OCI-LY1 (cell line): ENCODE data around the gene BUB1B.
"Not testable (repeated sequence)": the region's sequence is repeated elsewhere in the genome, so short reads cannot be mapped to it uniquely, and the experiment has no call there.

Source experiments
- H2AFZ ChIP-seq: fragments of 200-600 bp; sonication (generic), shearing (Covaris generic); 2 replicates; pipeline ENCODE4 v1.6.0; 2014; ENCODE audit warnings: antibody characterized with exemption, mild to moderate bottlenecking, low read length
- H3F3A ChIP-seq: fragments of 200-600 bp; sonication (generic), shearing (Covaris generic); 2 replicates; pipeline ENCODE4 v1.6.0; 2014; ENCODE audit warnings: mild to moderate bottlenecking, antibody characterized with exemption, low read length, moderate library complexity; ENCODE audit not compliant: insufficient read depth
- H3K27ac ChIP-seq: fragments of 200-600 bp; sonication (generic); 2 replicates; pipeline ENCODE4 v1.5.1; 2014; ENCODE audit warnings: low read length, mixed run types, mild to moderate bottlenecking, low read depth; ENCODE audit not compliant: poor library complexity, severe bottlenecking
- H3K27me3 ChIP-seq: fragments of 200-600 bp; sonication (generic); 2 replicates; pipeline ENCODE4 v1.6.0; 2014; ENCODE audit warnings: antibody characterized with exemption, mild to moderate bottlenecking, low read length, moderate library complexity; ENCODE audit not compliant: insufficient read depth
- H3K36me3 ChIP-seq: fragments of 200-600 bp; sonication (generic); 2 replicates; pipeline ENCODE4 v1.6.1; 2014; ENCODE audit warnings: mild to moderate bottlenecking, antibody characterized with exemption, low read length, moderate library complexity, mixed read lengths; ENCODE audit not compliant: insufficient read depth
- H3K4me1 ChIP-seq: fragments of 200-600 bp; sonication (generic); 2 replicates; pipeline ENCODE4 v1.5.1; 2014; ENCODE audit warnings: mild to moderate bottlenecking, low read length, moderate library complexity; ENCODE audit not compliant: insufficient read depth, severe bottlenecking
- H3K4me2 ChIP-seq: fragments of 200-600 bp; sonication (generic), shearing (Covaris generic); 2 replicates; pipeline ENCODE4 v1.6.1; 2014; ENCODE audit warnings: low read length
- H3K4me3 ChIP-seq: fragments of 200-600 bp; sonication (generic); 2 replicates; pipeline ENCODE4 v1.5.1; 2014; ENCODE audit warnings: low read length, low read depth, mild to moderate bottlenecking, mixed read lengths; ENCODE audit not compliant: poor library complexity, severe bottlenecking
- H3K79me2 ChIP-seq: fragments of 200-600 bp; shearing (Covaris generic); 2 replicates; pipeline ENCODE4 v1.6.1; 2016; ENCODE audit warnings: mixed run types, low read length, mixed read lengths; ENCODE audit not compliant: insufficient read depth
- H3K9ac ChIP-seq: fragments of 200-600 bp; sonication (generic), shearing (Covaris generic); 2 replicates; pipeline ENCODE4 v1.6.1; 2014; ENCODE audit warnings: mild to moderate bottlenecking, low read length, mixed read lengths
- H3K9me2 ChIP-seq: fragments of 200-600 bp; sonication (generic), shearing (Covaris generic); 2 replicates; pipeline ENCODE4 v1.6.1; 2014; ENCODE audit warnings: low read depth, mild to moderate bottlenecking, low read length, mixed read lengths
- H3K9me3 ChIP-seq: fragments of 200-600 bp; shearing (Covaris generic); 2 replicates; pipeline ENCODE4 v1.6.1; 2014; ENCODE audit warnings: low read length, mixed read lengths
- H4K20me1 ChIP-seq: fragments of 200-600 bp; sonication (generic), shearing (Covaris generic); 2 replicates; pipeline ENCODE4 v1.6.0; 2016; ENCODE audit warnings: mild to moderate bottlenecking, low read length; ENCODE audit not compliant: insufficient read depth
- EZH2 ChIP-seq: fragments of 200-600 bp; sonication (generic), shearing (Covaris generic); IDR thresholded peaks from 2 replicates; pipeline ENCODE4 v1.8.0; 2017; ENCODE audit warnings: borderline replicate concordance, mixed run types, mild to moderate bottlenecking, antibody characterized with exemption, low read length, moderate library complexity, mixed read lengths
- TF ChIP-seq, protein P1 (sequence below): fragments of 200-600 bp; sonication (generic), shearing (Covaris generic); IDR thresholded peaks from 2 replicates; pipeline ENCODE4 v1.5.1; 2017; ENCODE audit warnings: mild to moderate bottlenecking, antibody characterized with exemption, low read length, moderate library complexity, mixed read lengths

Gene BUB1B

GRCh38 chr15:40130799-40131502 lies 29.9 kb upstream of the BUB1B start:
- Histone ChIP-seq H3K9me2 (no peaks in the 10 kb centered on the region), H3K9me3 (no peaks in the 10 kb centered on the region), H3K4me2 (no peak overlapping the region), H3K27me3 (no peaks in the 10 kb centered on the region), H4K20me1 (no peaks in the 10 kb centered on the region), H3K27ac (no peak overlapping the region), H2AFZ (no peak overlapping the region), H3K9ac (no peak overlapping the region), H3K4me3 (no peak overlapping the region), H3K36me3 (no peaks in the 10 kb centered on the region), H3K79me2 (no peaks in the 10 kb centered on the region), H3K4me1 (no peaks in the 10 kb centered on the region), H3F3A (no peaks in the 10 kb centered on the region)
- TF ChIP-seq, protein P1, sequence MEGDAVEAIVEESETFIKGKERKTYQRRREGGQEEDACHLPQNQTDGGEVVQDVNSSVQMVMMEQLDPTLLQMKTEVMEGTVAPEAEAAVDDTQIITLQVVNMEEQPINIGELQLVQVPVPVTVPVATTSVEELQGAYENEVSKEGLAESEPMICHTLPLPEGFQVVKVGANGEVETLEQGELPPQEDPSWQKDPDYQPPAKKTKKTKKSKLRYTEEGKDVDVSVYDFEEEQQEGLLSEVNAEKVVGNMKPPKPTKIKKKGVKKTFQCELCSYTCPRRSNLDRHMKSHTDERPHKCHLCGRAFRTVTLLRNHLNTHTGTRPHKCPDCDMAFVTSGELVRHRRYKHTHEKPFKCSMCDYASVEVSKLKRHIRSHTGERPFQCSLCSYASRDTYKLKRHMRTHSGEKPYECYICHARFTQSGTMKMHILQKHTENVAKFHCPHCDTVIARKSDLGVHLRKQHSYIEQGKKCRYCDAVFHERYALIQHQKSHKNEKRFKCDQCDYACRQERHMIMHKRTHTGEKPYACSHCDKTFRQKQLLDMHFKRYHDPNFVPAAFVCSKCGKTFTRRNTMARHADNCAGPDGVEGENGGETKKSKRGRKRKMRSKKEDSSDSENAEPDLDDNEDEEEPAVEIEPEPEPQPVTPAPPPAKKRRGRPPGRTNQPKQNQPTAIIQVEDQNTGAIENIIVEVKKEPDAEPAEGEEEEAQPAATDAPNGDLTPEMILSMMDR, result no peak
- no peak for TF ChIP-seq EZH2

DNA sequence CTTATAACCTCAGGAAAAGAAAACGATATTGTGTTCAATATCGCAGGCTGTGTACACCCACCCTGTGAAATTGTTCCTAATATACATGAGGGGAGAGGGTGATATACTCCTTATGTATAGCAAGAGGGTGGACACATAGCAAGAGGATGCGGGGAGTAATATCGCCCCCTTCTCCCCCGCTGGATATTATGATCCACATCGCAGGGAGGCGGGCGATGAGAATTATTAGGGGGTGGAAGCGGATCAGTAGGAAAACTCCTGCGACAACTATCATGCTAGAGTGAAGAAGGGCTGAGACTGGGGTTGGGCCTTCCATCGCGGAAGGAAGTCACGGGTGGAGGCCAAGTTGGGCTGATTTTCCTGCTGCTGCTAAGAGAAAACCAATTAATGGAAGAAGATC lies 27.3 kb upstream of the BUB1B start:
- no peaks in the 10 kb centered on the region for H3K9me3 ChIP-seq
- no peaks in the 10 kb centered on the region for H3F3A ChIP-seq
- no peak overlapping the region for H3K4me3 ChIP-seq
- H3K4me1 ChIP-seq, result no peaks in the 10 kb centered on the region
- H2AFZ ChIP-seq, result no peak overlapping the region
- no peaks in the 10 kb centered on the region for H4K20me1 ChIP-seq
- no peak overlapping the region for H3K27ac ChIP-seq
- no peaks in the 10 kb centered on the region for H3K79me2 ChIP-seq
- no peak overlapping the region for H3K9ac ChIP-seq
- H3K36me3 ChIP-seq, result no peaks in the 10 kb centered on the region
- no peak overlapping the region for H3K4me2 ChIP-seq
- no peaks in the 10 kb centered on the region for H3K27me3 ChIP-seq
- TF ChIP-seq EZH2, result no peak
- TF ChIP-seq, protein P1, result no peak
- no peaks in the 10 kb centered on the region for H3K9me2 ChIP-seq

DNA sequence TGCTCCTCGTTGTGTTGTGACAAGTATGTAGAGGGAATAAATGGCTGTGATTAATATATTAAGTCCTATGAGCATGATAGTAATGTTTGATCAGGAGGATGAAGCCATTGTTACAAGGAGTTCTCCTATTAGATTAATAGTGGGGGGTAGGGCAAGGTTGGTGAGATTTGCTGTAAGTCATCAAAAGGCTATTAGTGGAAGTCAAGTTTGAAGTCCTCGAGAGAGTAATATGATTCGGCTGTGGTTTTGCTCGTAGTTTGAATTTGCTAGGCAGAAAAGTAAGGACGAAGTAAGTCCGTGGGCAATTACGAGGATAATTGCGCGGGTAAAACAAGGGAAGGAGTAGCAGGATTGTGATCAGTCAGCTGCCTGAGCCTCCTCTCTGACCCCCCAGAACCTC lies 26.0 kb upstream of the BUB1B start:
- Histone ChIP-seq H3F3A (no peaks in the 10 kb centered on the region), H3K9me2 (no peaks in the 10 kb centered on the region), H3K9me3 (no peaks in the 10 kb centered on the region), H3K27ac (no peak overlapping the region), H3K79me2 (no peaks in the 10 kb centered on the region), H3K36me3 (no peaks in the 10 kb centered on the region), H2AFZ (no peak overlapping the region), H3K9ac (no peak overlapping the region), H3K27me3 (no peaks in the 10 kb centered on the region), H4K20me1 (no peaks in the 10 kb centered on the region), H3K4me1 (no peaks in the 10 kb centered on the region), H3K4me3 (no peak overlapping the region), H3K4me2 (no peak overlapping the region)
- no peak for TF ChIP-seq EZH2
- TF ChIP-seq, protein P1, result no peak

GRCh38 chr15:40135846-40136450 lies 24.9 kb upstream of the BUB1B start:
- not testable (repeated sequence) for H3K36me3 ChIP-seq, H3K9me3 ChIP-seq, H3K4me3 ChIP-seq, H3F3A ChIP-seq, H2AFZ ChIP-seq, H3K9ac ChIP-seq, H3K4me1 ChIP-seq, H3K4me2 ChIP-seq, H3K27ac ChIP-seq, H3K79me2 ChIP-seq, H4K20me1 ChIP-seq, H3K27me3 ChIP-seq, H3K9me2 ChIP-seq
